ENCODE data around the gene EHMT2. TPM values are rescaled to one million over a fixed set of nuclear protein-coding genes. Genes with fewer than 3 reads are reported as not detected.
A peak's percentile ranks its signal among the peaks of the same experiment; 100 is the strongest.

The EHMT2 gene
- total and polyA plus RNA-seq, 2 of the 13 experiments (the other 11 are each of a cell fraction or from before 2014, with no cell fraction given) = 55.2 to 69.2 TPM

DNA sequence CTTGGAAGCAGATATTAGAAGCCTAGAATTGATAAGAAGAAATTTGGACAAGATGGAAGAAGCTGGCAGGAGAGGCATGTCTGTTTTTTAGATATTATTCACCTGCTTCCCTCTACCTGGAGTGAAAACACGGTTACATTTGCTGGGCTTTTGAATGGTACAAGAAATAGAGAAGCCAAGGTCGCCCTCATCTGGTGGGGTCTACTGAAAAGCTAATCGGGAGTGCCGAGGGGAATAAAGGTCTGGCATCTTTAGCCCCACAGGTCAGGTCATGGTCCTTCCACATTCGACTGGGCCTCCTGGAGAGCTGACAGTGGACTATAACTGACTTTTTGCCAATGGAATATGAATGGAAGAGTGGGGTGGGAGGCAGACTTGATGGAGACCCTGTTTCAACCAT lies 25.4 kb upstream of the EHMT2 start (continued):
- TF ChIP-seq ARID4A (CRISPR knock-in tag; IDR thresholded peaks at IDR 0.05; ENCODE audit: borderline replicate concordance) = 0 out of 2 replicates have a peak, but pooled peaks have one; percentile 15
- TF ChIP-seq, protein P1, sequence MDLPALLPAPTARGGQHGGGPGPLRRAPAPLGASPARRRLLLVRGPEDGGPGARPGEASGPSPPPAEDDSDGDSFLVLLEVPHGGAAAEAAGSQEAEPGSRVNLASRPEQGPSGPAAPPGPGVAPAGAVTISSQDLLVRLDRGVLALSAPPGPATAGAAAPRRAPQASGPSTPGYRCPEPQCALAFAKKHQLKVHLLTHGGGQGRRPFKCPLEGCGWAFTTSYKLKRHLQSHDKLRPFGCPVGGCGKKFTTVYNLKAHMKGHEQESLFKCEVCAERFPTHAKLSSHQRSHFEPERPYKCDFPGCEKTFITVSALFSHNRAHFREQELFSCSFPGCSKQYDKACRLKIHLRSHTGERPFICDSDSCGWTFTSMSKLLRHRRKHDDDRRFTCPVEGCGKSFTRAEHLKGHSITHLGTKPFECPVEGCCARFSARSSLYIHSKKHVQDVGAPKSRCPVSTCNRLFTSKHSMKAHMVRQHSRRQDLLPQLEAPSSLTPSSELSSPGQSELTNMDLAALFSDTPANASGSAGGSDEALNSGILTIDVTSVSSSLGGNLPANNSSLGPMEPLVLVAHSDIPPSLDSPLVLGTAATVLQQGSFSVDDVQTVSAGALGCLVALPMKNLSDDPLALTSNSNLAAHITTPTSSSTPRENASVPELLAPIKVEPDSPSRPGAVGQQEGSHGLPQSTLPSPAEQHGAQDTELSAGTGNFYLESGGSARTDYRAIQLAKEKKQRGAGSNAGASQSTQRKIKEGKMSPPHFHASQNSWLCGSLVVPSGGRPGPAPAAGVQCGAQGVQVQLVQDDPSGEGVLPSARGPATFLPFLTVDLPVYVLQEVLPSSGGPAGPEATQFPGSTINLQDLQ (CRISPR knock-in tag; IDR thresholded peaks at IDR 0.05) = no peak
- no peak for TF ChIP-seq ZNF160 (CRISPR knock-in tag; IDR thresholded peaks at IDR 0.05)
- no peak for TF ChIP-seq TRIM22 (IDR thresholded peaks at IDR 0.05)
- TF ChIP-seq HNF4G (IDR thresholded peaks at IDR 0.05; ENCODE audit: borderline replicate concordance, low read depth, low read length) = peak; percentile 18; the same call in 1 of the 2 replicates
- TF ChIP-seq HNF4G (CRISPR knock-in tag; IDR thresholded peaks at IDR 0.05; ENCODE audit: borderline replicate concordance, low read depth) = no peak
- TF ChIP-seq SP1 (IDR thresholded peaks at IDR 0.05) = no peak
- TF ChIP-seq SP1 (CRISPR knock-in tag; IDR thresholded peaks at IDR 0.05) = no peak
- no peak for TF ChIP-seq ZBTB20 (CRISPR knock-in tag; IDR thresholded peaks at IDR 0.05; ENCODE audit: borderline replicate concordance, low read depth)
- TF ChIP-seq ZBTB25 (CRISPR knock-in tag; IDR thresholded peaks at IDR 0.05) = 0 out of 2 replicates have a peak, but pooled peaks have one; percentile 55
- no peak for TF ChIP-seq SNAPC2 (CRISPR knock-in tag; IDR thresholded peaks at IDR 0.05)
- peak; percentile 28; the same call in 1 of the 2 replicates for TF ChIP-seq ZFX (CRISPR knock-in tag; IDR thresholded peaks at IDR 0.05; ENCODE audit: low read depth)
- TF ChIP-seq PAWR (CRISPR knock-in tag; IDR thresholded peaks at IDR 0.05; ENCODE audit: borderline replicate concordance) = no peak
- no peak for TF ChIP-seq ZNF264 (CRISPR knock-in tag; IDR thresholded peaks at IDR 0.05)
- TF ChIP-seq THAP11 (CRISPR knock-in tag; IDR thresholded peaks at IDR 0.05) = peak; percentile 45; the same call in 1 of the 2 replicates
- TF ChIP-seq RFX1 (IDR thresholded peaks at IDR 0.05) = no peak
- no peak for TF ChIP-seq JUND (CRISPR knock-in tag; IDR thresholded peaks at IDR 0.05)
- TF ChIP-seq ONECUT2 (CRISPR knock-in tag; IDR thresholded peaks at IDR 0.05) = no peak
- TF ChIP-seq ZNF441 (CRISPR knock-in tag; IDR thresholded peaks at IDR 0.05; ENCODE audit: borderline replicate concordance) = no peak
- no peak for TF ChIP-seq ZNF205 (CRISPR knock-in tag; IDR thresholded peaks at IDR 0.05)
- peak; percentile 64 for TF ChIP-seq GATAD2A (CRISPR knock-in tag; IDR thresholded peaks at IDR 0.05)
- no peak for TF ChIP-seq CENPT (CRISPR knock-in tag; IDR thresholded peaks at IDR 0.05; ENCODE audit: low read depth)

Data from HepG2 (cell line).